HEK293T (cell line): ENCODE measurements around the gene MMP2.

Experiments
- CTCF ChIA-PET: fragments of 350-600 bp; formaldehyde crosslinking; extraction: SDS; loops from one replicate; lab custom pipeline; 2021; ENCODE audit warnings: antibody characterized with exemption, inconsistent platforms; lab: Yijun Ruan, JAX
- POLR2A ChIA-PET: fragments of 350-600 bp; formaldehyde crosslinking; extraction: SDS; loops from one replicate; lab custom pipeline; 2020; ENCODE audit warnings: antibody characterized with exemption, inconsistent platforms; lab: Yijun Ruan, JAX
- DNase-seq: peaks from one replicate; pipeline ENCODE4 v3.0.0; 2012; ENCODE audit warnings: mixed read lengths; ENCODE audit errors: extremely low spot score
- ARNT ChIP-seq: fragments of 450-650 bp; IDR thresholded peaks from 2 replicates; pipeline ENCODE4 v1.6.1; 2017; ENCODE audit warnings: mild to moderate bottlenecking
- BHLHE40 ChIP-seq: fragments of 450-650 bp; IDR thresholded peaks from 2 replicates; pipeline ENCODE4 v1.6.1; 2016; ENCODE audit warnings: mild to moderate bottlenecking, moderate library complexity, borderline replicate concordance
- CTBP1 ChIP-seq: fragments of 450-650 bp; IDR thresholded peaks from 2 replicates; pipeline ENCODE4 v1.6.1; 2016; ENCODE audit warnings: borderline replicate concordance
- ELF4 ChIP-seq: fragments of 450-650 bp; IDR thresholded peaks from 2 replicates; pipeline ENCODE4 v1.6.1; 2017; ENCODE audit warnings: antibody characterized with exemption
- FOXA1 ChIP-seq: fragments of 450-650 bp; IDR thresholded peaks from 2 replicates; pipeline ENCODE4 v1.6.1; 2016; ENCODE audit warnings: mild to moderate bottlenecking
- FOXK2 ChIP-seq: fragments of 450-650 bp; IDR thresholded peaks from 2 replicates; pipeline ENCODE4 v1.6.1; 2016; ENCODE audit warnings: mild to moderate bottlenecking
- FOXM1 ChIP-seq: fragments of 450-650 bp; IDR thresholded peaks from 2 replicates; pipeline ENCODE4 v1.6.1; 2017; ENCODE audit warnings: mild to moderate bottlenecking, borderline replicate concordance
- HDGF ChIP-seq: fragments of 450-650 bp; IDR thresholded peaks from 2 replicates; pipeline ENCODE4 v1.6.1; 2017; ENCODE audit warnings: antibody characterized with exemption, borderline replicate concordance
- L3MBTL2 ChIP-seq: fragments of 450-650 bp; conservative IDR thresholded peaks from 2 replicates; pipeline ENCODE4 v1.6.1; 2016; ENCODE audit warnings: mild to moderate bottlenecking
- LEF1 ChIP-seq: fragments of 450-650 bp; IDR thresholded peaks from 2 replicates; pipeline ENCODE4 v1.6.1; 2017; ENCODE audit warnings: mild to moderate bottlenecking, borderline replicate concordance
- NFRKB ChIP-seq: fragments of 450-650 bp; IDR thresholded peaks from 2 replicates; pipeline ENCODE4 v1.6.1; 2016; ENCODE audit warnings: mild to moderate bottlenecking, moderate library complexity
- PKNOX1 ChIP-seq: fragments of 450-650 bp; IDR thresholded peaks from 2 replicates; pipeline ENCODE4 v1.6.1; 2016
- SP1 ChIP-seq: fragments of 450-650 bp; IDR thresholded peaks from 2 replicates; pipeline ENCODE4 v1.6.1; 2017
- SUZ12 ChIP-seq: fragments of 450-650 bp; IDR thresholded peaks from 2 replicates; pipeline ENCODE4 v1.6.1; 2016; ENCODE audit warnings: mild to moderate bottlenecking
- TARDBP ChIP-seq: fragments of 450-650 bp; IDR thresholded peaks from 2 replicates; pipeline ENCODE4 v1.6.1; 2016
- ZNF384 ChIP-seq: fragments of 450-650 bp; IDR thresholded peaks from 2 replicates; pipeline ENCODE4 v1.6.1; 2016

The MMP2 gene

GRCh38 chr16:55468352-55468990, 10.5 kb upstream of the MMP2 start:
- ChIA-PET CTCF (interaction anchor here (1.4 kb wide), 1 partner anchor 233 kb away, joined by 6 read pairs; no protein-coding TSS in a partner anchor), POLR2A (no interaction called here)
- TF ChIP-seq ZNF384 (no peak), PKNOX1 (no peak), FOXM1 (no peak), LEF1 (no peak), HDGF (no peak), BHLHE40 (no peak), CTBP1 (no peak), L3MBTL2 (no peak), ARNT (no peak), SP1 (no peak)
- no peak for DNase-seq

GRCh38 chr16:55469821-55470532, 9.0 kb upstream of the MMP2 start:
- DNase-seq, result no peak
- POLR2A ChIA-PET, result no interaction called here
- CTCF ChIA-PET, result interaction anchor here (0.6 kb wide), 1 partner anchor 108 kb away, joined by 3 read pairs; no protein-coding TSS in a partner anchor
- TF ChIP-seq LEF1 (no peak), TARDBP (no peak), FOXM1 (no peak), NFRKB (no peak), BHLHE40 (no peak), HDGF (no peak), CTBP1 (no peak), ELF4 (no peak), L3MBTL2 (no peak), PKNOX1 (no peak), SUZ12 (no peak), ZNF384 (no peak), ARNT (no peak), FOXA1 (no peak), FOXK2 (no peak), SP1 (no peak)

- TF ChIP-seq ZNF384, result no peak
- ChIA-PET POLR2A (no interaction called here), CTCF (no interaction called here)
- no peak for DNase-seq
Observed at GRCh38 chr16:55470533-55471371, 8.2 kb upstream of the MMP2 start.

- DNase-seq, result no peak
- ChIA-PET CTCF (no interaction called here), POLR2A (no interaction called here)
- TF ChIP-seq ELF4 (no peak), LEF1 (no peak), ARNT (no peak), PKNOX1 (no peak), SUZ12 (no peak), FOXM1 (no peak), FOXA1 (no peak), ZNF384 (no peak), L3MBTL2 (no peak), CTBP1 (no peak), BHLHE40 (no peak), FOXK2 (no peak), HDGF (no peak), TARDBP (no peak), NFRKB (no peak)
Observed at GRCh38 chr16:55471448-55472097, 7.4 kb upstream of the MMP2 start.

GRCh38 chr16:55473587-55473986, 5.4 kb upstream of the MMP2 start:
- TF ChIP-seq L3MBTL2 (no peak), FOXA1 (no peak), LEF1 (no peak), NFRKB (no peak), ZNF384 (no peak), FOXK2 (no peak), HDGF (no peak)
- no peak for DNase-seq
- CTCF ChIA-PET, result no interaction called here
- POLR2A ChIA-PET, result no interaction called here
